ENCODE measurements around the gene MRPL18. TPM values are rescaled to one million over a fixed set of nuclear protein-coding genes. Genes with fewer than 3 reads are reported as not detected.

The MRPL18 gene
- total RNA-seq, 1 experiment from 2014 or later: 95.2 TPM

- peaks cover 92% of the 10 kb centered on the region for H3K36me3 Mint-ChIP-seq
- DNase-seq (ENCODE audit: low spot score) (no peak), ATAC-seq (no peak; the same call in 1 of the 2 replicates)
- H3K27ac Mint-ChIP-seq: no peak overlapping the region
- POLR2A ChIA-PET: no interaction called here
- no peak overlapping the region for H3K4me3 Mint-ChIP-seq
- no peaks in the 10 kb centered on the region for H3K27me3 Mint-ChIP-seq (ENCODE audit: low read depth)
- TF ChIP-seq CBFB (CRISPR knock-in tag; IDR thresholded peaks at IDR 0.05; ENCODE audit: low read depth): no peak
- TF ChIP-seq ATF3 (CRISPR knock-in tag; conservative IDR thresholded peaks at IDR 0.05): no peak
- no peak for TF ChIP-seq AFF4 (CRISPR knock-in tag; IDR thresholded peaks at IDR 0.05; ENCODE audit: borderline replicate concordance)
- no peak for TF ChIP-seq ZNF512 (CRISPR knock-in tag; IDR thresholded peaks at IDR 0.05; ENCODE audit: borderline replicate concordance)
- no peak for TF ChIP-seq CREB1 (CRISPR knock-in tag; IDR thresholded peaks at IDR 0.05)
- TF ChIP-seq SMAD4 (CRISPR knock-in tag; IDR thresholded peaks at IDR 0.05): no peak
- TF ChIP-seq ZNF416 (CRISPR knock-in tag; IDR thresholded peaks at IDR 0.05): no peak
- TF ChIP-seq USF2 (CRISPR knock-in tag; IDR thresholded peaks at IDR 0.05): no peak
- TF ChIP-seq ZMAT4 (CRISPR knock-in tag; IDR thresholded peaks at IDR 0.05): no peak
- no peak for TF ChIP-seq SP1 (CRISPR knock-in tag; conservative IDR thresholded peaks at IDR 0.05)
- TF ChIP-seq PRDM15 (CRISPR knock-in tag; IDR thresholded peaks at IDR 0.05): no peak
- no peaks in the 10 kb centered on the region for H3K4me1 Mint-ChIP-seq
- CTCF ChIA-PET: no interaction called here
- H3K9me3 Mint-ChIP-seq: no peaks in the 10 kb centered on the region
Measured at GRCh38 chr6:159778542-159779103, 11.6 kb upstream of the MRPL18 start.

- CTCF ChIA-PET: interaction anchor here (2.5 kb wide), 1 partner anchor 65 kb away, joined by 18 read pairs; no protein-coding TSS in a partner anchor
- H3K36me3 Mint-ChIP-seq: peaks cover 71% of the 10 kb centered on the region
- TF ChIP-seq CTCF (IDR thresholded peaks at IDR 0.05) (no peak), ZNF317 (CRISPR knock-in tag; IDR thresholded peaks at IDR 0.05; ENCODE audit: borderline replicate concordance, low read depth) (no peak), AR (CRISPR knock-in tag; IDR thresholded peaks at IDR 0.05) (no peak), MXD4 (CRISPR knock-in tag; IDR thresholded peaks at IDR 0.05; ENCODE audit: borderline replicate concordance) (no peak), FOXK1 (CRISPR knock-in tag; IDR thresholded peaks at IDR 0.05) (no peak), MYBL2 (CRISPR knock-in tag; IDR thresholded peaks at IDR 0.05) (no peak), NR1H2 (CRISPR knock-in tag; IDR thresholded peaks at IDR 0.05) (no peak)
Measured at GRCh38 chr6:159788276-159788675, 2.0 kb upstream of the MRPL18 start.

More at GRCh38 chr6:159788276-159788675, 2.0 kb upstream of the MRPL18 start:
- Mint-ChIP-seq H3K27ac (peak overlapping the region; percentile 92), H3K4me1 (peaks cover 36% of the 10 kb centered on the region), H3K27me3 (ENCODE audit: low read depth) (no peaks in the 10 kb centered on the region), H3K4me3 (peak overlapping the region; percentile 99), H3K9me3 (no peaks in the 10 kb centered on the region)
- no peak for DNase-seq (ENCODE audit: low spot score)
- no peak for ATAC-seq
- POLR2A ChIA-PET: interaction anchor here (0.5 to 3.5 kb wide), 5 partner anchors 26 to 324 kb away, joined by 3 to 32 read pairs (median 4); partner anchors contain the start of genes ACAT2 and WTAP
